Keratinocyte (primary cell): ENCODE results near the gene LZTS2. TPM values are rescaled to one million over a fixed set of nuclear protein-coding genes. Genes with fewer than 3 reads are reported as not detected.
A peak's percentile ranks its signal among the peaks of the same experiment; 100 is the strongest.

Experiments
- DNase-seq: peaks from one replicate; pipeline ENCODE4 v3.0.0-alpha.2; 2011; ENCODE audit warnings: low read depth, missing footprints, low spot score
- FAIRE-seq: peaks from 2 replicates; lab custom pipeline; 2011; peaks lifted over from hg19 to GRCh38; lab: Jason Lieb, UNC
- H2AFZ ChIP-seq: 2 replicates; pipeline ENCODE4 v1.6.0; 2012; ENCODE audit warnings: low read length, control low read depth, inconsistent platforms; ENCODE audit not compliant: control insufficient read depth
- H3K27ac ChIP-seq: 2 replicates; pipeline ENCODE4 v1.5.1; 2011; ENCODE audit warnings: low read length; ENCODE audit not compliant: control insufficient read depth, insufficient read depth
- H3K27me3 ChIP-seq: 3 replicates; pipeline ENCODE4 v1.6.0; 2011; ENCODE audit warnings: low read length; ENCODE audit not compliant: control insufficient read depth, insufficient read depth; ENCODE audit errors: extremely low read depth
- H3K36me3 ChIP-seq, 2 experiments: 2 replicates in 1 of 2; 3 replicates in 1 of 2; pipeline ENCODE4 v1.5.1; 2011; ENCODE audit warnings: low read length in 2 of 2, mild to moderate bottlenecking in 1 of 2; ENCODE audit not compliant: control insufficient read depth in 2 of 2, insufficient read depth in 2 of 2; ENCODE audit errors: extremely low read depth in 1 of 2
- H3K4me1 ChIP-seq: 3 replicates; pipeline ENCODE4 v1.5.1; 2011; ENCODE audit warnings: low read length; ENCODE audit not compliant: control insufficient read depth, insufficient read depth; ENCODE audit errors: extremely low read depth
- H3K4me2 ChIP-seq: 3 replicates; pipeline ENCODE4 v1.6.0; 2011; ENCODE audit warnings: low read depth, low read length; ENCODE audit not compliant: control insufficient read depth, insufficient read depth; ENCODE audit errors: extremely low read depth
- H3K4me3 ChIP-seq, 3 experiments: fragments of 200-600 bp in 1 of 3; sonication (generic) in 1 of 3; 2 replicates in 2 of 3; 3 replicates in 1 of 3; pipeline ENCODE4 v1.5.1; 2011 to 2016; ENCODE audit warnings: low read length in 3 of 3, mild to moderate bottlenecking in 3 of 3, control low read depth in 2 of 3, inconsistent platforms in 1 of 3, low read depth in 1 of 3, mixed read lengths in 1 of 3, mixed run types in 1 of 3, moderate library complexity in 1 of 3; ENCODE audit not compliant: control insufficient read depth in 2 of 3, insufficient read depth in 2 of 3; ENCODE audit errors: extremely low read depth in 1 of 3
- H3K79me2 ChIP-seq: 2 replicates; pipeline ENCODE4 v1.6.0; 2012; ENCODE audit warnings: low read length; ENCODE audit not compliant: control insufficient read depth, insufficient read depth
- H3K9ac ChIP-seq: 3 replicates; pipeline ENCODE4 v1.6.0; 2011; ENCODE audit warnings: low read length; ENCODE audit not compliant: control insufficient read depth, insufficient read depth; ENCODE audit errors: extremely low read depth
- H3K9me1 ChIP-seq: 3 replicates; pipeline ENCODE4 v1.6.0; 2011; ENCODE audit warnings: low read length; ENCODE audit not compliant: control insufficient read depth, insufficient read depth; ENCODE audit errors: extremely low read depth
- H3K9me3 ChIP-seq: 2 replicates; pipeline ENCODE4 v1.5.1; 2012; ENCODE audit warnings: low read depth, low read length; ENCODE audit not compliant: control insufficient read depth
- H4K20me1 ChIP-seq: 3 replicates; pipeline ENCODE4 v1.6.0; 2011; ENCODE audit warnings: low read length; ENCODE audit not compliant: control insufficient read depth, insufficient read depth; ENCODE audit errors: extremely low read depth
- CTCF ChIP-seq, 3 experiments: IDR thresholded peaks in 1 of 3; conservative IDR thresholded peaks in 1 of 3; optimal IDR thresholded peaks in 1 of 3; 2 replicates in 2 of 3; 3 replicates in 1 of 3; pipeline versions ENCODE3 to v1.5.1; 2011; ENCODE audit warnings: low read length in 3 of 3, mild to moderate bottlenecking in 3 of 3, moderate library complexity in 2 of 3, control low read depth in 1 of 3, inconsistent platforms in 1 of 3; ENCODE audit not compliant: insufficient read depth in 2 of 3; ENCODE audit errors: extremely low read depth in 1 of 3
- EZH2 ChIP-seq: IDR thresholded peaks from one replicate; pipeline ENCODE4 v1.6.1; 2012; ENCODE audit warnings: inconsistent platforms, mild to moderate bottlenecking, low read length, moderate library complexity
- dilution Hi-C: fragments of 300-500 bp; cut with MboI; formaldehyde crosslinking; loops from one replicate; pipeline ENCODE4 v1.7.0; 2020; ENCODE audit warnings: low sequenced_read_pairs; ENCODE audit not compliant: extremely low pct_ligation_motif_present
- polyA plus RNA-seq, 5 experiments: library from polyadenylated mRNA; depleted of rRNA in 3 of 5; stranded (reverse) in 3 of 5; stranded (forward) in 1 of 5; unstranded in 1 of 5; fragments of >200 nt; gene quantifications; 1 replicate in 1 of 5; 2 replicates in 3 of 5; 3 replicates in 1 of 5; pipeline versions ENCODE4 v1.2.1 to v1.2.3, GENCODE V29; 2011 to 2012; ENCODE audit warnings: missing spikeins in 2 of 5, low read depth in 1 of 5, low replicate concordance in 1 of 5

Gene LZTS2
- polyA plus RNA-seq, 1 donor (not counting 4 experiments of a cell fraction or from before 2014, with no cell fraction given) = 18.6 TPM

GRCh38 chr10:100989088-100989487 is 10.5 kb upstream of the LZTS2 start:
- Histone ChIP-seq H4K20me1 (no peaks in the 10 kb centered on the region), H3K79me2 (peaks cover 56% of the 10 kb centered on the region), H3K4me1 (peaks cover 17% of the 10 kb centered on the region), H2AFZ (no peak overlapping the region), H3K27me3 (no peaks in the 10 kb centered on the region), H3K9me1 (peaks cover 4% of the 10 kb centered on the region), H3K36me3 (peaks cover 30 to 33% of the 10 kb centered on the region in 2 experiments), H3K9ac (peak overlapping the region; percentile 11), H3K4me2 (peak overlapping the region; percentile 31), H3K4me3 (no peak overlapping the region), H3K27ac (no peak overlapping the region), H3K9me3 (no peaks in the 10 kb centered on the region)
- dilution Hi-C loops = no loop called here
- TF ChIP-seq CTCF (optimal IDR thresholded peaks at IDR 0.05 in 1 of 3, IDR thresholded peaks at IDR 0.05 in 1 of 3, conservative IDR thresholded peaks at IDR 0.05 in 1 of 3; ENCODE audit: extremely low read depth in 1 of 3, insufficient read depth in 2 of 3, low read length in 3 of 3) = no peak
- TF ChIP-seq EZH2 = no peak
- FAIRE-seq (no peak), DNase-seq (no peak)

GRCh38 chr10:100993986-100994708 is 5.5 kb upstream of the LZTS2 start:
- Histone ChIP-seq H3K4me2 (no peak overlapping the region), H3K4me3 (no peak overlapping the region), H4K20me1 (no peaks in the 10 kb centered on the region), H3K27ac (no peak overlapping the region), H3K9ac (no peak overlapping the region), H3K9me3 (no peaks in the 10 kb centered on the region), H2AFZ (no peak overlapping the region), H3K27me3 (no peaks in the 10 kb centered on the region), H3K79me2 (peaks cover 22% of the 10 kb centered on the region), H3K36me3 (peaks cover 31% of the 10 kb centered on the region in 2 experiments), H3K4me1 (peaks cover 17% of the 10 kb centered on the region), H3K9me1 (no peaks in the 10 kb centered on the region)
- dilution Hi-C loops = no loop called here
- DNase-seq (no peak), FAIRE-seq (no peak)
- TF ChIP-seq CTCF (optimal IDR thresholded peaks at IDR 0.05 in 1 of 3, IDR thresholded peaks at IDR 0.05 in 1 of 3, conservative IDR thresholded peaks at IDR 0.05 in 1 of 3; ENCODE audit: extremely low read depth in 1 of 3, insufficient read depth in 2 of 3, low read length in 3 of 3) (peak; percentile 44 to 72 (median 51)), EZH2 (no peak)
